NCI-H748 (cell line): ENCODE measurements around the gene RPS2.
"Not testable (repeated sequence)": the region's sequence is repeated elsewhere in the genome, so short reads cannot be mapped to it uniquely, and the experiment has no call there.

Experiments used
- DNase-seq: peaks from one replicate; lab custom pipeline; 2025; ENCODE audit not compliant: unreplicated experiment; lab: John Stamatoyannopoulos, UW

RPS2 gene

GRCh38 chr16:1964506-1965395 is at the start of gene RPS2:
Gene RPS2, minus strand, starts transcription at chr16:1964826. Its CDS starts 201 bp downstream, at chr16:1964625.
- DNase-seq: peak; percentile 97

GRCh38 chr16:2013527-2013926 is 48.9 kb upstream of the RPS2 start:
- DNase-seq: no peak

DNA sequence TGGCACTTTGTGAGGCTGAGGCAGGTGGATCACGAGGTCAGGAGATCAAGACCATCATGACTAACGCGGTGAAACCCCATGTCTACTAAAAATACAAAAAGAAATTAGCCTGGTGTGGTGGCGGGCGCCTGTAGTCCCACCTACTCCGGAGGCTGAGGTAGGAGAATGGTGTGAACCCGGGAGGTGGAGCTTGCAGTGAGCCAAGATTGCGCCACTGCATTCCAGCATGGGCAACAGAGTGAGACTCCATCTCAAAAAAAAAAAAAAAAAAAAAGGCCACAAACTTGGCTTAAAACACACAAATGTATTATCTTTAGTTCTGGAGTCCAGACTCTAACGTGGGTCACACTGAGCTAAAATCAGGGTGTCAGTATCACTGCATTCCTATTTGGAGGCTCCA is 47.1 kb upstream of the RPS2 start:
- DNase-seq: not testable (repeated sequence)

GRCh38 chr16:2009791-2010510 is 45.3 kb upstream of the RPS2 start, which contains the start of gene ZNF598:
Gene ZNF598, minus strand, starts transcription at chr16:2009821.
- peak; percentile 87 for DNase-seq

- DNase-seq: peak; percentile 46
Measured at GRCh38 chr16:2009164-2009711, 44.6 kb upstream of the RPS2 start.

GRCh38 chr16:2008631-2009163 is 44.1 kb upstream of the RPS2 start:
- DNase-seq: peak; percentile 16

- DNase-seq: no peak
Measured at GRCh38 chr16:2008009-2008526, 43.4 kb upstream of the RPS2 start.

- DNase-seq: no peak
Measured at GRCh38 chr16:2007081-2007836, 42.6 kb upstream of the RPS2 start.

DNA sequence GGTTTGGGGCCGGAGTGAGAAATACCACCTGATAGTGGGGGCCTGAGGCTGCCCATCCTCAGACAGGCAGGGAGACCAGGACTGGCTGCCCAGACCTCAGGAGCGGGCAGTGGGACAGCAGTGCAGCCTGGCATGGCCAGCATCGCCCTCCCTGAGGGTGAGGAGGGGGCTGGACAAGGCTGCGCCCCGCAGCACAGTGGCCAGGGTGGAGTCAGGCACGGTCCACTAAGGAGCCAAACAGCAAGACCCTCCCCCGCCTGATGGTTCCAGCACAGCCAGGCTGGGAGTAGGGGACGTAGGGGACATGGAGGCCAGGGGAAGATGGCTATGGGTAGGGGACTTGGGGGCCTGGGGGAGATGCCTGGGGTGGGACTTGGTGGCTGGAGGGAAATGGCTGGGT is 41.7 kb upstream of the RPS2 start:
- no peak for DNase-seq

- no peak for DNase-seq
Measured at GRCh38 chr16:2005646-2006045, 41.0 kb upstream of the RPS2 start.

GRCh38 chr16:2004795-2005517 is 40.3 kb upstream of the RPS2 start:
- no peak for DNase-seq

GRCh38 chr16:2003827-2004641 is 39.4 kb upstream of the RPS2 start:
- peak; percentile 91 for DNase-seq

DNA sequence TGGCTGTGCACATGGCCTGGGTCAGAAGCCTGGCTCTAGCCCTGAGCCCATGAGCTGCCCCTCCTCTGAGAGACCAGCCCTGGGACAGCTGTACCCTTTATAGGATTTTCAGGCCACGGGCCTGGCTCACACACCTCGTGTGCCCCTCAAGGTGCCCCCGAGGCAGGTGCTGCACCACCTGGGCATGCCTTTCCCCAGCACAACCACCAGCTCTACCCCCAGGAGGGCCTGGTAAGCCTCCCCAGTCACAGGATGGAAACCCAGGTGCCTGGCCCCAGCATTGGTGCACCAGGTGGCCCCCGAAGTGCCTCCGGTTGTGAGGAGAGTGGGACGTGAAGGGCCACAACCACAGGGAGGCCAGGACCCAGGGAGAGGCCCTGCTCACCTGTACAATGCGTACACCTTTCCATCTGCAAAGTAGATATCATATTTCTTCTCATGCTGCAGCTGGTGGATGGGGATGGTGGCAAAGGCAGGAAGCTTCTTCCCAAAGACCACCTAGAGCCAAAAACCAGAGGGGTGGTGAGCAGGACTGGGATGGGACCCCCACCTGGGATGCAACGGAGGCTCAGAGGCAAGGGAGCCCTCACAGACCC is 38.7 kb upstream of the RPS2 start:
- DNase-seq: no peak

DNA sequence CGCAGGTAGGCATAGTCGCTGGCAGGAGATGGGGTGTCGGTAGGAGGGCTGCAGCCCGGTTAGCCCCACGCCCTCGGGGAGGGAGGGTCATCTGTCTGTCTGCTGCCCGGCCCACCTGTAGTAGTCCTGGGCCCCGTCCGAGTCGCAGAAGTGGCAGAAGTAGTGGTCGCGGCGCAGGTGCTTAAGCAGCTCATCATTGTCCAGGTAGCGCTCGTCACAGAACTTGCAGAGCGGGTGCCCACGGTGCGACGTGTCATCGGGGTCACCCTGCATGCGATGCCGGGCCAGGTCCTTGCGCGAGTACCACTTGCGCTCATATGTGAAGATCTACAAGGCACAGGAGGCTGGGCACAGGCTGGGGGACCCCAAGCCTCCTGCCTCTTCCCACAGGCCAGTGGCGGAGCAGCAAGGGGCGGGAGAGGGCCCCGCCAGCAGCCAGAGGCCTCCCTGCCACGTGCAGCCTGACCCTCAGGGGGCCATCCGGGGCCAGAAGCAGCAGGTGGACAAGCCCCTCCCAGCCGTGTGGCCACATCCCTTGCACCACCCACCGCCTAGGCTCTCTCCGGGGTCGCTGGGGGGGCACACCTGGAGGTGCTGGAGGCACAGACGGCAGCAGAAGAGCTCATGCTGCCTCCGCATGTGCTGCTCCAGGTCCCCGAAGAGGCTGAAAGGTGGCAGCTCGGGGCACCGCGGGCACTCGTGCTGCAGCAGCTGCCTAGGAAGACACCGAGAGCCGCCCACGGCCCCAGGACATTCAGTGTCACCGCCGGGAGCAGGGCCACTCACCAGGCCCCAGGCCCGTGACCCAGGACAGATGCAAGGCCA is 38.0 kb upstream of the RPS2 start:
- DNase-seq: no peak

DNA sequence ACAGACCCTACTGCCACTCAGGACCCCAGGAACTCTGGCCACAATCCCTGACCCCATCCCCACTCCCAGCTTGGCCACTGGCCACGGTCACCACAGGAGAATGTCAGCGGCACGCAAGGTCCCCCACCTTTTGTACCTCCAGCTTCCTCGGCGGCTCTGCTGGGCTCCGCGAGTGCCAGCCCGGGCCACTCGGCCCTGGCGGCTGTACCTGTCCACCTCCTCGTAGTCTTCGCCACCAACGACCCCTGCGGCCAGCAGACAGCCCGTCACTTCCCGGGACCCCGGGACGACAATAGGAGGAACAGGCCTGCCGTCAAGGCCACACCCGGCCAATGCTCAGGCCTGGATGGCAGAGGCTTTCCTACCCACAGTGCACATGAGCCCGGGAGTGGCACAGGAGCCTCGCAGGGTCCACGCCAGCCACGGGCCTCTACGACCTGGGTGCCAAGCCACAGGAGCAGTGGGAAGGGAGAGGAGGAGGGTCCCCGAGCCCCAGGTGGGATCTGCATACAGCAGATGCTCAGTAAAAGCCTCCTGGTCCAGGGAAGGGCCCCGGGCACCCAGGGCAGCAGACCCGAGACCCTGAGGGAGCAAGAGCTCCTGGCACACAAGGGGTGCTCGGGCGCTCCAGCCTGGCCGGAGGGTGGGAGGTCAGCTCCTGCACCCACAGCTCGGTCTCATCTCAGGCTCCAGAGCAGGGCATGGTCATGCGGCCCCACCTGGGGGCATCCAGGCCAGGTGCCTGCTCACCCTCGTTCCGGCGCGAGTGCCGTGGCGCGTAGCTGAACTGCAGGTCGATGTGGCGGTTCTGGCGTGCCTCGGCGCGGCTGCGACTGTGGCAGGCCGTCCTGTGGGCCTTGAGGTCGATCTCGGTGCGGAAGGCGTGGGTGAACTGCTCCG is 37.1 kb upstream of the RPS2 start:
- no peak for DNase-seq

DNA sequence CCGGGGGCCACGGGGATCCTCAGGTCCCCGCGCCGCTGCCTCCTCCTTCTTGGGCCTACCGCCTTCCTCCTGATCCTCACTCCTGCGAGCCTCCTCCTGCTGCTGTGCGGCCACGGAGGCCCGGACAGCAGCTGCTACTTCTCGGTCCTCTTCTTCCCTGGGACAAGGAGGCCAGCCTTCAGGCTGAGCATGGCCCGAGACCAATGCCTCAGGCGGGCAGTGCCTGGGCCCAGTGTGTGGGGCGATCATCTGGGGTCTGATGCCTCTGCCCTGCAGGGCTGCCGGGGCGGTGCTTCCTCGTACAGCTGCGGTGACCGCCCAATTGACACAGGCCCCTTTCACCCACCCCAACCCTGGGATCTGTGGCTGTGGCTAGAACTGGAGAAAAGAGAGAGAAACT is 36.4 kb upstream of the RPS2 start:
- no peak for DNase-seq
